ENCODE measurements around the gene FPR3. TPM values are rescaled to one million over a fixed set of nuclear protein-coding genes. Genes with fewer than 3 reads are reported as not detected.

Gene FPR3
- polyA plus RNA-seq, 1 of the 3 experiments (the other 2 are of a cell fraction): 0.02 TPM

DNA sequence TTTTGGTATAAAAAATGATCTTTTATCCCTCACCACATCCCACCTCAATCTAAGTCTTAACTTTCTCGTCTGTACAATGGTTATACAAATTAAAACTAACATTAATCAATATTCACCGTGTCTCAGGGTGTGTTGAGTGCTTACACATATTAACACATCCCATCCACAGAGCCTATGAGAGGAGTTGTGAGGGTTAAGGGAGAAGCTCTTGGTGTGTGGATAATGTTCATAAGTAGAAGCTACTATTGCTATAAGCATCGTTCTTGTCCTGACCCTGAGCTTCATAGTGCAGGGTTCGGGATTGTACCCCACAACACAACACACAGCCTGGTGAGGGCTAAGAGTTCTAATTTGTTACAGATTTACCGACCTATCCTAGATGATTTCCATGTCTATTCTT lies 2.5 kb downstream of the FPR3 start:
- Histone ChIP-seq H3K4me3 (ENCODE audit: low read depth in 2 of 2, low read length in 1 of 2) (no peak overlapping the region), H4K20me1 (ENCODE audit: insufficient read depth) (no peaks in the 10 kb centered on the region), H3K36me3 (replicated peaks in 1 of 2; ENCODE audit: control insufficient read depth in 1 of 2, insufficient read depth in 2 of 2, low read length in 1 of 2) (no peaks in the 10 kb centered on the region), H3F3A (replicated peaks; ENCODE audit: insufficient read depth) (peaks cover 51% of the 10 kb centered on the region), H3K9ac (0 out of 2 replicates have a peak overlapping the region, but pooled peaks have one; percentile 51), H3K4me2 (no peak overlapping the region; the same call in 1 of the 2 replicates), H3K79me2 (ENCODE audit: insufficient read depth) (no peaks in the 10 kb centered on the region; the same call in 1 of the 2 replicates), H3K9me3 (no peaks in the 10 kb centered on the region), H2AFZ (ENCODE audit: low read depth) (no peak overlapping the region), H3K27ac (ENCODE audit: low read depth in 2 of 2, low read length in 1 of 2) (peak overlapping the region in 1 of 2 experiments; percentile 91; a peak in 1 of 4 replicates), H3K9me2 (no peaks in the 10 kb centered on the region), H3K27me3 (ENCODE audit: insufficient read depth) (no peaks in the 10 kb centered on the region), H3K4me1 (ENCODE audit: control insufficient read depth in 1 of 2, insufficient read depth in 2 of 2, low read depth in 1 of 2, low read length in 1 of 2) (peaks cover 10 to 32% of the 10 kb centered on the region in 2 experiments; a peak in 3 of 4 replicates)
- TF ChIP-seq, protein P1, sequence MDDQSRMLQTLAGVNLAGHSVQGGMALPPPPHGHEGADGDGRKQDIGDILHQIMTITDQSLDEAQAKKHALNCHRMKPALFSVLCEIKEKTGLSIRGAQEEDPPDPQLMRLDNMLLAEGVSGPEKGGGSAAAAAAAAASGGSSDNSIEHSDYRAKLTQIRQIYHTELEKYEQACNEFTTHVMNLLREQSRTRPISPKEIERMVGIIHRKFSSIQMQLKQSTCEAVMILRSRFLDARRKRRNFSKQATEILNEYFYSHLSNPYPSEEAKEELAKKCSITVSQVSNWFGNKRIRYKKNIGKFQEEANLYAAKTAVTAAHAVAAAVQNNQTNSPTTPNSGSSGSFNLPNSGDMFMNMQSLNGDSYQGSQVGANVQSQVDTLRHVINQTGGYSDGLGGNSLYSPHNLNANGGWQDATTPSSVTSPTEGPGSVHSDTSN (IDR thresholded peaks at IDR 0.05): no peak
- TF ChIP-seq GABPA (IDR thresholded peaks at IDR 0.05; ENCODE audit: low read depth) (no peak), RAD21 (IDR thresholded peaks at IDR 0.05; ENCODE audit: low read length) (no peak), JUND (IDR thresholded peaks at IDR 0.05) (no peak), RCOR1 (IDR thresholded peaks at IDR 0.05; ENCODE audit: low read length) (no peak), FOXM1 (IDR thresholded peaks at IDR 0.05; ENCODE audit: low read depth) (no peak), MXI1 (IDR thresholded peaks at IDR 0.05; ENCODE audit: low read depth, low read length) (no peak), NRF1 (IDR thresholded peaks at IDR 0.05; ENCODE audit: low read depth, low read length) (no peak), RXRA (IDR thresholded peaks at IDR 0.05; ENCODE audit: borderline replicate concordance, low read depth) (no peak), MEF2A (IDR thresholded peaks at IDR 0.05; ENCODE audit: borderline replicate concordance, low read depth) (no peak), POLR2AphosphoS5 (IDR thresholded peaks at IDR 0.05; ENCODE audit: low read depth, low read length) (no peak)
- TF ChIP-seq, protein P2, sequence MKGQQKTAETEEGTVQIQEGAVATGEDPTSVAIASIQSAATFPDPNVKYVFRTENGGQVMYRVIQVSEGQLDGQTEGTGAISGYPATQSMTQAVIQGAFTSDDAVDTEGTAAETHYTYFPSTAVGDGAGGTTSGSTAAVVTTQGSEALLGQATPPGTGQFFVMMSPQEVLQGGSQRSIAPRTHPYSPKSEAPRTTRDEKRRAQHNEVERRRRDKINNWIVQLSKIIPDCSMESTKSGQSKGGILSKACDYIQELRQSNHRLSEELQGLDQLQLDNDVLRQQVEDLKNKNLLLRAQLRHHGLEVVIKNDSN (IDR thresholded peaks at IDR 0.05; ENCODE audit: borderline replicate concordance, low read depth): no peak
- TF ChIP-seq, protein P3, sequence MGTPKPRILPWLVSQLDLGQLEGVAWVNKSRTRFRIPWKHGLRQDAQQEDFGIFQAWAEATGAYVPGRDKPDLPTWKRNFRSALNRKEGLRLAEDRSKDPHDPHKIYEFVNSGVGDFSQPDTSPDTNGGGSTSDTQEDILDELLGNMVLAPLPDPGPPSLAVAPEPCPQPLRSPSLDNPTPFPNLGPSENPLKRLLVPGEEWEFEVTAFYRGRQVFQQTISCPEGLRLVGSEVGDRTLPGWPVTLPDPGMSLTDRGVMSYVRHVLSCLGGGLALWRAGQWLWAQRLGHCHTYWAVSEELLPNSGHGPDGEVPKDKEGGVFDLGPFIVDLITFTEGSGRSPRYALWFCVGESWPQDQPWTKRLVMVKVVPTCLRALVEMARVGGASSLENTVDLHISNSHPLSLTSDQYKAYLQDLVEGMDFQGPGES (IDR thresholded peaks at IDR 0.05; ENCODE audit: low read depth, low read length): no peak
- ChIA-PET CTCF (interaction anchor here (2.1 to 2.4 kb wide), 2 partner anchors 10 to 20 kb away, joined by 7 to 9 read pairs; no protein-coding TSS in a partner anchor), POLR2A (no interaction called here)
- DNase-seq: no peak
- WGBS (ENCODE audit: low lambda C conversion rate): 7% methylated on average over 5 of the region's 5 CpGs

DNA sequence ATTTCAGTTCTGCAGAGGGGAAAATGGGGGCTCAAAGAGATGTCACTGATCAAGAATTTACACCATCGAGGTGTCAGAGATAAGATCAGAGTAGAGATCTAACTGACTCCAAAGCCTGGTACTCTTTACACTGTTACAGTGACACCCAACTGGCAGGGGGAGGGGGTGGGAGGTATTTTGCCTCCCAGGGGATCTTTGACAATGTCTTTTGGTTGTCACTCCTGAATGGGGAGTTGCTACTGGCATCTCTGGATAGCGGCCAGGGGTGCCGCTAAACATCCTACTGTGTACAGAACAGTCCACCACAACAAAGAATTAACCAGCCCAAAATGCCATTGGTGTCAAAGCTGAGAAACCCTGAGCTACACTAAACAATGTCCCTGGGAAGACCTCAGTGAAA lies 3.1 kb downstream of the FPR3 start:
- H3F3A ChIP-seq (replicated peaks; ENCODE audit: insufficient read depth): peaks cover 51% of the 10 kb centered on the region
- H3K4me1 ChIP-seq (ENCODE audit: control insufficient read depth in 1 of 2, insufficient read depth in 2 of 2, low read depth in 1 of 2, low read length in 1 of 2): peaks cover 10 to 32% of the 10 kb centered on the region in 2 experiments; a peak in 3 of 4 replicates
- DNase-seq: no peak
- H3K9me2 ChIP-seq: no peaks in the 10 kb centered on the region
- H3K79me2 ChIP-seq (ENCODE audit: insufficient read depth): no peaks in the 10 kb centered on the region; the same call in 1 of the 2 replicates
- H3K9me3 ChIP-seq: no peaks in the 10 kb centered on the region
- ChIA-PET CTCF (interaction anchor here (2.4 kb wide), 1 partner anchor 10 kb away, joined by 9 read pairs; no protein-coding TSS in a partner anchor), POLR2A (no interaction called here)
- H3K4me2 ChIP-seq: 0 out of 2 replicates have a peak overlapping the region, but pooled peaks have one; percentile 75
- H3K27me3 ChIP-seq (ENCODE audit: insufficient read depth): no peaks in the 10 kb centered on the region
- H3K36me3 ChIP-seq (replicated peaks in 1 of 2; ENCODE audit: control insufficient read depth in 1 of 2, insufficient read depth in 2 of 2, low read length in 1 of 2): no peaks in the 10 kb centered on the region
- no peak for TF ChIP-seq SMC3 (IDR thresholded peaks at IDR 0.05; ENCODE audit: low read depth, low read length)
- H4K20me1 ChIP-seq (ENCODE audit: insufficient read depth): no peaks in the 10 kb centered on the region
- H3K27ac ChIP-seq (ENCODE audit: low read depth in 2 of 2, low read length in 1 of 2): peak overlapping the region in 1 of 2 experiments; percentile 91; a peak in 2 of 4 replicates
- 16% methylated on average over 3 of the region's 3 CpGs for WGBS (ENCODE audit: low lambda C conversion rate)
- no peak overlapping the region for H3K4me3 ChIP-seq (ENCODE audit: low read depth in 2 of 2, low read length in 1 of 2)
- no peak overlapping the region for H2AFZ ChIP-seq (ENCODE audit: low read depth)
- 0 out of 2 replicates have a peak overlapping the region, but pooled peaks have one; percentile 16 for H3K9ac ChIP-seq

Data from SK-N-SH (cell line).